ENCODE measurements around the gene MAPKAP1.

GRCh38 chr9:125421591-125422181 lies 285.3 kb downstream of the MAPKAP1 start:
- TF ChIP-seq POLR2AphosphoS5 (IDR thresholded peaks at IDR 0.05; ENCODE audit: low read depth) (no peak), CTCF (conservative IDR thresholded peaks at IDR 0.05; ENCODE audit: low read depth in 2 of 2) (no peak), EZH2 (IDR thresholded peaks at IDR 0.05; ENCODE audit: low read depth, unreplicated experiment) (no peak)

Measured in GM23338 (cell line).